Hepatocyte (in vitro differentiated cells): ENCODE measurements around the gene MED9.

Experiments used
- CTCF ChIP-seq: fragments of 200-600 bp; sonication (generic); IDR thresholded peaks from 2 replicates; pipeline ENCODE4 v1.5.1; 2016; ENCODE audit warnings: antibody characterized with exemption, mild to moderate bottlenecking; ENCODE audit not compliant: poor library complexity
- EZH2 ChIP-seq: fragments of 200-600 bp; sonication (generic); IDR thresholded peaks from 2 replicates; pipeline ENCODE4 v1.6.1; 2016; ENCODE audit warnings: antibody characterized with exemption, mild to moderate bottlenecking, borderline replicate concordance

DNA sequence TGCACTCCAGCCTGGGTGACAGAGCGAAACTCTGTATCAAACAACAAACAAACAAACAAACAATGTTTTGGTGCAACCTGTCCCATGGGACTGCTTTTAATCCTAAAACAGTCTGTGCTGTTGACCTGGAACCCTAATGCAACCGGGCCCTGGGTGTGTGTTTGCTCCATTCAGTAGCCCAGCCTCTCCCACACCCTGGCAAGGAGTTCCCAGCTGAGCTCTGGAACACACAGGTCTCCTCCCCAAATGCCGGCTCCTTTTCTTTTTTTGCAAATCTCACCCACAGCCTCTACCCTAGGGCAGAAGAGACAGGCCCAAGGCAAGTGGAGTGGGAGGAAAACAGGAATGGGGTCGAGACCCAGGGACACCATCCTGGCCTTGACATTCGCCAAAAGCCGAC lies 49.2 kb downstream of the MED9 start:
- TF ChIP-seq EZH2 (no peak), CTCF (no peak)
